Bronchial epithelial cell (primary cell): ENCODE data around the gene IKZF3. TPM values are rescaled to one million over a fixed set of nuclear protein-coding genes. Genes with fewer than 3 reads are reported as not detected.
A peak's percentile ranks its signal among the peaks of the same experiment; 100 is the strongest.

Source experiments
- DNase-seq: peaks from one replicate; pipeline ENCODE4 v3.0.0-alpha.2; 2010; ENCODE audit warnings: low read depth
- FAIRE-seq: peaks from 2 replicates; lab custom pipeline; 2011; peaks lifted over from hg19 to GRCh38; lab: Jason Lieb, UNC
- H3K27me3 ChIP-seq: 2 replicates; pipeline ENCODE4 v1.5.1; 2011; ENCODE audit warnings: low read length; ENCODE audit not compliant: control insufficient read depth, insufficient read depth
- H3K36me3 ChIP-seq: 2 replicates; pipeline ENCODE4 v1.5.1; 2011; ENCODE audit warnings: low read length; ENCODE audit not compliant: control insufficient read depth, insufficient read depth
- H3K4me3 ChIP-seq: 2 replicates; pipeline ENCODE4 v1.5.1; 2011; ENCODE audit warnings: mild to moderate bottlenecking, low read depth, low read length, control low read depth
- CTCF ChIP-seq: IDR thresholded peaks from 2 replicates; pipeline ENCODE4 v1.5.1; 2011; ENCODE audit warnings: mild to moderate bottlenecking, moderate library complexity, low read length, control low read depth, inconsistent platforms; ENCODE audit not compliant: insufficient read depth, severe bottlenecking
- total RNA-seq: library from RNA; depleted of rRNA; stranded (reverse); fragments of >200 nt; gene quantifications from 2 replicates; pipeline ENCODE4 v1.2.1, GENCODE V29; 2014

Gene IKZF3
- total RNA-seq, 1 donor from 2014 or later: not detected

GRCh38 chr17:39838057-39838456, 26.1 kb downstream of the IKZF3 start:
- no peak for DNase-seq
- Histone ChIP-seq H3K4me3 (no peak overlapping the region), H3K27me3 (peaks cover 1% of the 10 kb centered on the region), H3K36me3 (no peaks in the 10 kb centered on the region)
- no peak for TF ChIP-seq CTCF
- no peak for FAIRE-seq

GRCh38 chr17:39836117-39836516, 28.0 kb downstream of the IKZF3 start:
- Histone ChIP-seq H3K4me3 (no peak overlapping the region), H3K36me3 (no peaks in the 10 kb centered on the region), H3K27me3 (peaks cover under 1% of the 10 kb centered on the region)
- FAIRE-seq (no peak), DNase-seq (no peak)
- no peak for TF ChIP-seq CTCF

- no peaks in the 10 kb centered on the region for H3K36me3 ChIP-seq
- no peak overlapping the region for H3K4me3 ChIP-seq
- no peaks in the 10 kb centered on the region for H3K27me3 ChIP-seq
- no peak for TF ChIP-seq CTCF
- no peak for FAIRE-seq
- DNase-seq: no peak
Observed at GRCh38 chr17:39835038-39835786, 28.9 kb downstream of the IKZF3 start.

GRCh38 chr17:39834017-39834416, 30.1 kb downstream of the IKZF3 start:
- TF ChIP-seq CTCF: no peak
- FAIRE-seq (no peak), DNase-seq (no peak)
- Histone ChIP-seq H3K36me3 (no peaks in the 10 kb centered on the region), H3K4me3 (no peak overlapping the region), H3K27me3 (no peaks in the 10 kb centered on the region)

GRCh38 chr17:39831588-39831987, 32.5 kb downstream of the IKZF3 start:
- Histone ChIP-seq H3K27me3 (no peaks in the 10 kb centered on the region), H3K4me3 (no peak overlapping the region), H3K36me3 (no peaks in the 10 kb centered on the region)
- TF ChIP-seq CTCF: no peak
- FAIRE-seq: no peak
- no peak for DNase-seq

GRCh38 chr17:39828443-39828842, 35.7 kb downstream of the IKZF3 start:
- no peak for TF ChIP-seq CTCF

More at GRCh38 chr17:39828443-39828842, 35.7 kb downstream of the IKZF3 start:
- Histone ChIP-seq H3K4me3 (no peak overlapping the region), H3K27me3 (no peaks in the 10 kb centered on the region), H3K36me3 (no peaks in the 10 kb centered on the region)
- DNase-seq (peak; percentile 49), FAIRE-seq (no peak)
